Measurements from ENCODE around the gene ANLN. TPM values are rescaled to one million over a fixed set of nuclear protein-coding genes. Genes with fewer than 3 reads are reported as not detected.

Gene ANLN
- 54.1 to 94.9 TPM (median 67.6 TPM) in 5 replicates for total RNA-seq (2022; extraction: Qiagen RNA extraction)

DNA sequence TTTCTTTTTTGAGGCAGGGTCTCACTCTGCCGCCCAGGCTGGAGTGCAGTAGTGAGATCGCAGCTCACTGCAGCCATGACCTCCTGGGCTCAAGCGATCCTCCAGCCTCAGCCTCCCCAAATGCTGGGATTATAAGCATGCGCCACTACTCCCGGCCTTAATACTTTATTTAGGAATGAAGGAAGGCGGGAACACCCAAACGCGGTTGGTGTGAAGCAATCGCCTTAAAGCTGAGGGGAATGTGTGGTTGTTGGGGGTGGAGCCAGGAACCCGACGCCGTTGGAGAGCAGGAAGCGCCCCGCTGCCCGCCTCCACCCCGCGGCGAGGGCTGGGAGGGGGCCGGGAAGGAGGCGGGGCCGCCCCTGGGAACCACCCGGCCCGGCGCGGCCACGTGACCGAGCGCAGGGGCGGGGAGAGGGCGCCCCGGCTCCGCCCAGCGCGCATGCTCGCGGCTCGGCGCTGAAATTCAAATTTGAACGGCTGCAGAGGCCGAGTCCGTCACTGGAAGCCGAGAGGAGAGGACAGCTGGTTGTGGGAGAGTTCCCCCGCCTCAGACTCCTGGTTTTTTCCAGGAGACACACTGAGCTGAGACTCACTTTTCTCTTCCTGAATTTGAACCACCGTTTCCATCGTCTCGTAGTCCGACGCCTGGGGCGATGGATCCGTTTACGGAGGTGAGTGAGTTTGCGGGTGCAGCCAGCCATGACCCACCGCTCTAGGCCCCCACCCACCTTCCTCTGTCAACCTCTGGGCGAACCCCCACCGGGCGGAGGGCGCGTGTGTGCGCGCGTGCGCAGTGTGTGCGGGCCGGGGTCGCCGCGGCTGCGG, at the start of gene ANLN:
Gene ANLN, plus strand, starts transcription at position 492 of the 828 bp plus-strand sequence. Its CDS starts 165 bp downstream, at position 657.

Other genes starting within 250 kb of the ANLN start
- 54.5 to 61.6 TPM (median 58.0 TPM) in 5 replicates for gene EEPD1, start 236.6 kb upstream of the ANLN start, total RNA-seq (2022; extraction: Qiagen RNA extraction)

Data from A549 treated with Hydrocortisone at 1 μM for 4 hours (cell line).